Body of pancreas (tissue), 4 donors: Measurements from ENCODE around the gene RFX4.

Experiments used
- CTCF ChIP-seq, 7 experiments: fragments of 450-650 bp in 4 of 7; fragments of 200-600 bp in 3 of 7; sonication (generic) in 3 of 7; IDR thresholded peaks; one replicate each; pipeline ENCODE4 v1.5.1; 2016 to 2019; ENCODE audit warnings: antibody characterized with exemption in 7 of 7
- POLR2A ChIP-seq, 3 donors: fragments of 450-650 bp; IDR thresholded peaks; one replicate each; pipeline ENCODE4 v1.6.1; 2016; ENCODE audit warnings: antibody characterized with exemption in 3 of 3, mild to moderate bottlenecking in 2 of 3

DNA sequence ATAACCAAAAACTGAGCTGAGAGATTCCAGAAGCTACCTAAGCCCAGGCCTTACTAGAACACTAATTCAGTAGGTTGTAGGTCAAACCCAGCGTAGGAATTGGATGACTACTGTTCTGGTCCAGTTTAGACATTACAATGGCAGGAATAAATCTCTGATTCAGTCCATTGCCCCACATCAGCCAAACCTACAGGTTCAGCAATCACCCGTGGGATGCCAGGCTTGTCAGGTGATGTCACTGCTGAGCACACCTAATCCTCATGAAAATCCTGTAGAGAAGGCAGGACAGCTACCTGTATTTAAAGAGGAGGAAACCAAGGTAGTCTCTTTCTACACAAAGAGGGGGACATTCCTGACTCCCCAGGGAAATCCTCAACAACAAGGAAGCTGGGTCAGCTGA is 63.7 kb downstream of the RFX4 start:
- no peak for TF ChIP-seq CTCF (IDR thresholded peaks at IDR 0.05)
- TF ChIP-seq POLR2A (IDR thresholded peaks at IDR 0.05), result no peak
